ENCODE results near the gene EIF2S1. TPM values are rescaled to one million over a fixed set of nuclear protein-coding genes. Genes with fewer than 3 reads are reported as not detected.

Gene EIF2S1
- total RNA-seq, 1 experiment from 2014 or later = 415 TPM

- POLR2A ChIA-PET (ENCODE audit: unreplicated experiment) = no interaction called here
- no peaks in the 10 kb centered on the region for H3K79me2 ChIP-seq (ENCODE audit: low read length)
- peaks cover 26% of the 10 kb centered on the region for H3K36me3 ChIP-seq (ENCODE audit: low read depth, low read length)
- H4K20me1 ChIP-seq (ENCODE audit: low read length) = no peaks in the 10 kb centered on the region
- no peaks in the 10 kb centered on the region for H3K27me3 ChIP-seq (ENCODE audit: low read length)
- intact Hi-C loops (cut with micrococcal nuclease) = no loop called here
- H3F3A ChIP-seq (ENCODE audit: low read length, unreplicated experiment) = no peaks in the 10 kb centered on the region
- H3K9ac ChIP-seq (ENCODE audit: low read length) = no peak overlapping the region
- H3K4me2 ChIP-seq (ENCODE audit: low read length) = 0 out of 2 replicates have a peak overlapping the region, but pooled peaks have one; percentile 7
- peaks cover 11% of the 10 kb centered on the region for H3K4me1 ChIP-seq (ENCODE audit: insufficient read depth, low read length)
- ATAC-seq (peak; percentile 88), DNase-seq (peak; percentile 60)
- no peaks in the 10 kb centered on the region for H3K9me2 ChIP-seq (replicated peaks; ENCODE audit: low read length)
- CTCF ChIA-PET = interaction anchor here (0.6 kb wide), 1 partner anchor 85 kb away, joined by 3 read pairs; no protein-coding TSS in a partner anchor
- H3K9me3 ChIP-seq (ENCODE audit: low read length) = no peaks in the 10 kb centered on the region
- peak overlapping the region; percentile 35 for H3K27ac ChIP-seq (ENCODE audit: low read length)
- no peak overlapping the region for H3K4me3 ChIP-seq (ENCODE audit: low read length)
- no peak overlapping the region for H2AFZ ChIP-seq (ENCODE audit: low read length)
- BruUV-seq (replicated peaks) = TSS peak; percentile 5
- no peak for TF ChIP-seq EZH2 (IDR thresholded peaks at IDR 0.05; ENCODE audit: low read length, unreplicated experiment)
- no peak for TF ChIP-seq CTCF (conservative IDR thresholded peaks at IDR 0.05; ENCODE audit: low read depth, low read length)
- TF ChIP-seq EZH2phosphoT487 (IDR thresholded peaks at IDR 0.05; ENCODE audit: borderline replicate concordance, low read length) = no peak
Observed at GRCh38 chr14:67343601-67344230, 16.4 kb upstream of the EIF2S1 start.

GRCh38 chr14:67345583-67345982 is 14.5 kb upstream of the EIF2S1 start:
- no peaks in the 10 kb centered on the region for H3K79me2 ChIP-seq (ENCODE audit: low read length)
- H3K9me2 ChIP-seq (replicated peaks; ENCODE audit: low read length) = no peaks in the 10 kb centered on the region
- no peak overlapping the region for H2AFZ ChIP-seq (ENCODE audit: low read length)
- DNase-seq (peak; percentile 38), ATAC-seq (peak; percentile 44)
- intact Hi-C loops (cut with micrococcal nuclease) = no loop called here
- BruUV-seq (replicated peaks) = no TSS peak
- POLR2A ChIA-PET (ENCODE audit: unreplicated experiment) = no interaction called here
- no peak overlapping the region for H3K9ac ChIP-seq (ENCODE audit: low read length)
- H4K20me1 ChIP-seq (ENCODE audit: low read length) = no peaks in the 10 kb centered on the region
- H3K27ac ChIP-seq (ENCODE audit: low read length) = no peak overlapping the region
- TF ChIP-seq CTCF (conservative IDR thresholded peaks at IDR 0.05; ENCODE audit: low read depth, low read length) = no peak
- TF ChIP-seq EZH2phosphoT487 (IDR thresholded peaks at IDR 0.05; ENCODE audit: borderline replicate concordance, low read length) = no peak
- TF ChIP-seq EZH2 (IDR thresholded peaks at IDR 0.05; ENCODE audit: low read length, unreplicated experiment) = no peak
- no peaks in the 10 kb centered on the region for H3F3A ChIP-seq (ENCODE audit: low read length, unreplicated experiment)
- H3K36me3 ChIP-seq (ENCODE audit: low read depth, low read length) = peaks cover 28% of the 10 kb centered on the region
- no peak overlapping the region for H3K4me3 ChIP-seq (ENCODE audit: low read length)
- CTCF ChIA-PET = no interaction called here
- peaks cover 11% of the 10 kb centered on the region for H3K4me1 ChIP-seq (ENCODE audit: insufficient read depth, low read length)
- H3K27me3 ChIP-seq (ENCODE audit: low read length) = no peaks in the 10 kb centered on the region
- H3K9me3 ChIP-seq (ENCODE audit: low read length) = no peaks in the 10 kb centered on the region
- H3K4me2 ChIP-seq (ENCODE audit: low read length) = no peak overlapping the region

- Histone ChIP-seq H3K27me3 (ENCODE audit: low read length) (no peaks in the 10 kb centered on the region), H3K9ac (ENCODE audit: low read length) (no peak overlapping the region), H4K20me1 (ENCODE audit: low read length) (peaks cover 5% of the 10 kb centered on the region; the same call in 1 of the 2 replicates), H2AFZ (ENCODE audit: low read length) (no peak overlapping the region), H3F3A (ENCODE audit: low read length, unreplicated experiment) (no peaks in the 10 kb centered on the region), H3K9me3 (ENCODE audit: low read length) (no peaks in the 10 kb centered on the region), H3K4me3 (ENCODE audit: low read length) (no peak overlapping the region), H3K4me2 (ENCODE audit: low read length) (no peak overlapping the region), H3K9me2 (replicated peaks; ENCODE audit: low read length) (no peaks in the 10 kb centered on the region), H3K36me3 (ENCODE audit: low read depth, low read length) (peaks cover 13% of the 10 kb centered on the region), H3K79me2 (ENCODE audit: low read length) (peaks cover 28% of the 10 kb centered on the region), H3K4me1 (ENCODE audit: insufficient read depth, low read length) (0 out of 2 replicates have a peak, but pooled peaks cover 6% of the 10 kb centered on the region), H3K27ac (ENCODE audit: low read length) (no peak overlapping the region)
- intact Hi-C loops (cut with micrococcal nuclease) = no loop called here
- ChIA-PET CTCF (interaction anchor here (0.6 to 0.7 kb wide), 2 partner anchors 68 to 485 kb away, joined by 3 to 8 read pairs; no protein-coding TSS in a partner anchor), POLR2A (ENCODE audit: unreplicated experiment) (no interaction called here)
- TF ChIP-seq EZH2 (IDR thresholded peaks at IDR 0.05; ENCODE audit: low read length, unreplicated experiment) (no peak), CTCF (conservative IDR thresholded peaks at IDR 0.05; ENCODE audit: low read depth, low read length) (no peak), EZH2phosphoT487 (IDR thresholded peaks at IDR 0.05; ENCODE audit: borderline replicate concordance, low read length) (no peak)
- no TSS peak for BruUV-seq (replicated peaks)
- DNase-seq (no peak), ATAC-seq (no peak)
Observed at GRCh38 chr14:67352055-67352454, 8.1 kb upstream of the EIF2S1 start.
